Measurements from ENCODE around the gene PIM3.

DNA sequence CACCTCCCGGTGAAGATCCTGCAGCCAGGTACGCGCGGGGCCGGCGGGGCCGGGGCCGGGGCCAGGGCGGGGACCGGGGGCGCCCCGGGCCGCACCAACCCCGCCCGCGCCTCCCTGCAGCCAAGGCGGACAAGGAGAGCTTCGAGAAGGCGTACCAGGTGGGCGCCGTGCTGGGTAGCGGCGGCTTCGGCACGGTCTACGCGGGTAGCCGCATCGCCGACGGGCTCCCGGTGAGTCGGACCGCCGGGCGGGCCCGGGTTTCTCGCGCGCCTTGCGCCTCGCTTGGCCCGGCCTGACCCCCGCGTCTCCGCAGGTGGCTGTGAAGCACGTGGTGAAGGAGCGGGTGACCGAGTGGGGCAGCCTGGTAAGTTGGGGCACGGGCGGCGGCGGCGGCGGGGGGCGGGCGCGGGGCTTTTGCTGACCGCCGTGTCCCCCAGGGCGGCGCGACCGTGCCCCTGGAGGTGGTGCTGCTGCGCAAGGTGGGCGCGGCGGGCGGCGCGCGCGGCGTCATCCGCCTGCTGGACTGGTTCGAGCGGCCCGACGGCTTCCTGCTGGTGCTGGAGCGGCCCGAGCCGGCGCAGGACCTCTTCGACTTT lies 531 bp downstream of the PIM3 start:
- TF ChIP-seq, protein P1, sequence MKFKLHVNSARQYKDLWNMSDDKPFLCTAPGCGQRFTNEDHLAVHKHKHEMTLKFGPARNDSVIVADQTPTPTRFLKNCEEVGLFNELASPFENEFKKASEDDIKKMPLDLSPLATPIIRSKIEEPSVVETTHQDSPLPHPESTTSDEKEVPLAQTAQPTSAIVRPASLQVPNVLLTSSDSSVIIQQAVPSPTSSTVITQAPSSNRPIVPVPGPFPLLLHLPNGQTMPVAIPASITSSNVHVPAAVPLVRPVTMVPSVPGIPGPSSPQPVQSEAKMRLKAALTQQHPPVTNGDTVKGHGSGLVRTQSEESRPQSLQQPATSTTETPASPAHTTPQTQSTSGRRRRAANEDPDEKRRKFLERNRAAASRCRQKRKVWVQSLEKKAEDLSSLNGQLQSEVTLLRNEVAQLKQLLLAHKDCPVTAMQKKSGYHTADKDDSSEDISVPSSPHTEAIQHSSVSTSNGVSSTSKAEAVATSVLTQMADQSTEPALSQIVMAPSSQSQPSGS (CRISPR knock-in tag; IDR thresholded peaks at IDR 0.05; ENCODE audit: borderline replicate concordance, low read depth), result no peak
- no peak for TF ChIP-seq ZNF232 (CRISPR knock-in tag; IDR thresholded peaks at IDR 0.05)
- TF ChIP-seq, protein P2, sequence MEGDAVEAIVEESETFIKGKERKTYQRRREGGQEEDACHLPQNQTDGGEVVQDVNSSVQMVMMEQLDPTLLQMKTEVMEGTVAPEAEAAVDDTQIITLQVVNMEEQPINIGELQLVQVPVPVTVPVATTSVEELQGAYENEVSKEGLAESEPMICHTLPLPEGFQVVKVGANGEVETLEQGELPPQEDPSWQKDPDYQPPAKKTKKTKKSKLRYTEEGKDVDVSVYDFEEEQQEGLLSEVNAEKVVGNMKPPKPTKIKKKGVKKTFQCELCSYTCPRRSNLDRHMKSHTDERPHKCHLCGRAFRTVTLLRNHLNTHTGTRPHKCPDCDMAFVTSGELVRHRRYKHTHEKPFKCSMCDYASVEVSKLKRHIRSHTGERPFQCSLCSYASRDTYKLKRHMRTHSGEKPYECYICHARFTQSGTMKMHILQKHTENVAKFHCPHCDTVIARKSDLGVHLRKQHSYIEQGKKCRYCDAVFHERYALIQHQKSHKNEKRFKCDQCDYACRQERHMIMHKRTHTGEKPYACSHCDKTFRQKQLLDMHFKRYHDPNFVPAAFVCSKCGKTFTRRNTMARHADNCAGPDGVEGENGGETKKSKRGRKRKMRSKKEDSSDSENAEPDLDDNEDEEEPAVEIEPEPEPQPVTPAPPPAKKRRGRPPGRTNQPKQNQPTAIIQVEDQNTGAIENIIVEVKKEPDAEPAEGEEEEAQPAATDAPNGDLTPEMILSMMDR (IDR thresholded peaks at IDR 0.05), result no peak
- TF ChIP-seq CBFB (CRISPR knock-in tag; IDR thresholded peaks at IDR 0.05; ENCODE audit: low read depth), result no peak
- no peak for TF ChIP-seq ZNF416 (CRISPR knock-in tag; IDR thresholded peaks at IDR 0.05)
